HG03066 (cell line): ENCODE measurements around the gene SLC35A5.

Experiments used
- ATAC-seq: cut with Tn5 transposase; IDR thresholded peaks from one replicate; pipeline ENCODE4 v1.9.1; 2021; ENCODE audit warnings: low read depth; ENCODE audit not compliant: unreplicated experiment

Gene SLC35A5

GRCh38 chr3:112569265-112569664 is 7.4 kb downstream of the SLC35A5 start:
- ATAC-seq, result no peak

GRCh38 chr3:112572701-112573100 is 10.9 kb downstream of the SLC35A5 start:
- ATAC-seq, result no peak

- no peak for ATAC-seq
Measured at GRCh38 chr3:112579232-112579631, 17.4 kb downstream of the SLC35A5 start.

- ATAC-seq, result no peak
Measured at GRCh38 chr3:112579697-112580096, 17.9 kb downstream of the SLC35A5 start.

DNA sequence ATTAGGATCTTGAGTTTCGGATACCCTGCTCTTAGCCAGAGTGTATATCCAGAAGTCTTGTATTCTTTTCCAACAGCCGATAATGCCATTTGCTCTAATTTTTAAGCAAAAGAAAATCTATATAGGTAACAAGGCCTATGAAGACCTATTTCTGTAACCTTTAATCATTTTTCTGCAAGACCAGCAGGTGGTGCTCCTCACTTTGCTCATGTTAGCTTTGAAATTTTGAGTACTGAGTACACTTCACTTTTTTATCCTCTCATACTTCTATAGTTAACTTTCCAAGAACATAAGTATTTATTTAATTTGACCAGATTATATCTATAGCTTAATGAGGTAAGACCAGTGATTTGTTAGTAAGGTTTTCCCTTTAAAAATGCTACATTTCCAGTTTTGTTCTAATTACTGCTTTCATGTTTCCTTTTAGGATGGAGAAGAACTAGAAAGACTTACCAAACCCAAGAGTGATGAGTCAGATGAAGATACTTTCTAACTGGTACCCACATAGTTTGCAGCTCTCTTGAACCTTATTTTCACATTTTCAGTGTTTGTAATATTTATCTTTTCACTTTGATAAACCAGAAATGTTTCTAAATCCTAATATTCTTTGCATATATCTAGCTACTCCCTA is 20.5 kb downstream of the SLC35A5 start:
- no peak for ATAC-seq

- no peak for ATAC-seq
Measured at GRCh38 chr3:112583105-112583504, 21.3 kb downstream of the SLC35A5 start.

GRCh38 chr3:112585782-112586181 is 23.9 kb downstream of the SLC35A5 start:
- ATAC-seq, result no peak

GRCh38 chr3:112587336-112587735 is 25.5 kb downstream of the SLC35A5 start:
- ATAC-seq, result no peak

DNA sequence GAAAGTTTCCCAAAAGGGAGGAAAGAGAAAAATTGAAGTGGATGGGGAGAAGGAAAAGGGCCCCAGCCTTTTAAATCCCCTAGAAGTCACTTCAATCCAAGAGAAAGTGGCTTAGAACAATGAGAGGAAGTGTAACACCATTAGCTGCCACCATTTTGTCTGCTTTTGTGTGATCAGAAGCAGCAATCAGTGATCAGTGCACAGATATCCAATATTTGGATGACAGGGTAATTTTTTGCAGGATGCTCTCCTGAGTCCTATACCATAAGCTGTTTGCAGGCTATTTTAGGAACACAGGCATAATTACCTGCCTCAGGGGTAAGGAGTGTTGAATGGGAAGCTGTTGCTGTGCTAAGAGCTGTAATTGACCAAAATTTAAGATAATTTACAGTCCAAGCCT is 31.4 kb downstream of the SLC35A5 start:
- ATAC-seq, result no peak

DNA sequence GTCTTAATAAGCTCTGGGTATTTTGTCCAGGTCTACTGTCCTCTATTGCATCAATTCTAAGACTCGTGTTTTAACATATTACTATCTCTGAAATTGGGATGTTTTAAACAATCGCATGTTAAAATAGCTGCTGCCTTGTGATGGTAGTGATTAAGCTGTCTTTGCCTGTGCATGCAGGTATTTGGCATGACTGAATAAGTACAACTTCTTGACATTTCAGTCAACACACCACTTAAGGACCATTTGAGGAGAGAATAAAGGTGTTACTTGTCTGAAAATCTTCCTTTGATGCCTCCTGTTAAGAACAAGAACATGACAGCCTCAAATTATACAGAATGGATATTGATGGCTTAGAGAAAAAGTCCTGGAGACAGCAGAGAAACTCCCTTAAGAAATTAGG is 33.0 kb downstream of the SLC35A5 start:
- ATAC-seq, result no peak

GRCh38 chr3:112597945-112598344 is 36.1 kb downstream of the SLC35A5 start:
- ATAC-seq, result no peak

DNA sequence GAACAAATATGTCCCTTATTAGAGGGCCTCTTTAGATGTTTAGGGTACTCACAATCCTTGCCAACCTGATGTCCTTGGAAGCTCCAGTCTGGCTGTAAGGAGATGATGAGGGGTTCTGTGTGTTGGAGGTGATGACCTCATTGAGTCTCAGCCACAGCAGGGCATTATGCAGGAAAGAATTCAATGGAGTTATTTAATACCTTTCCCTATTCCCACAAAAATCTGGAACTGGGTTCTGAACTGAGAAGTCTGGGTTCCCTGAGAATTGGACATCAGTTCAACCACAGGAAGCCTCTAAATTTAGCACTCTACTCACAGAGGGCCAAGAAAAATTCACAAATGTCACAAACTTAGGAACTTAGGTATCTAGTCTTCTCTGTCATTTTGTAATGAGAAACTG is 36.9 kb downstream of the SLC35A5 start:
- ATAC-seq, result no peak

GRCh38 chr3:112602217-112602838 is 40.5 kb downstream of the SLC35A5 start:
- no peak for ATAC-seq

DNA sequence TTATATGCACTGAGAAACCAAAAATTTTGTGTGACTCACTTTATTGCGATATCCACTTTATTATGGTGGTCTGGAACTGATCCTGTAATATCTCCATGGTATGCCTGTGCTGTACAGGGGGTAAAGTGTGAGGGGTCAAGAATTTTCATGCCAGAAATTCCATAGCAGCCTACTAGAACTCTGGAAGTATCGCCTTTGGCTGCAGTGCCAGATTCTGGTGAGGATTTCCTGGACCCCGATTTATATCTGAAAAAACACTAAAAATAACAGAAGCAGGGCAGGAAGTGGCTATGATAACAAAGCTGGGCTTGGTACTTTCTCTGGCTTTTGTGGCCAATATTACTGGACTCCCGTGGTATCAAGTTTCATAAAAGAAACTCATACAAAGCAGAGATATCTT is 42.7 kb downstream of the SLC35A5 start:
- ATAC-seq, result no peak

DNA sequence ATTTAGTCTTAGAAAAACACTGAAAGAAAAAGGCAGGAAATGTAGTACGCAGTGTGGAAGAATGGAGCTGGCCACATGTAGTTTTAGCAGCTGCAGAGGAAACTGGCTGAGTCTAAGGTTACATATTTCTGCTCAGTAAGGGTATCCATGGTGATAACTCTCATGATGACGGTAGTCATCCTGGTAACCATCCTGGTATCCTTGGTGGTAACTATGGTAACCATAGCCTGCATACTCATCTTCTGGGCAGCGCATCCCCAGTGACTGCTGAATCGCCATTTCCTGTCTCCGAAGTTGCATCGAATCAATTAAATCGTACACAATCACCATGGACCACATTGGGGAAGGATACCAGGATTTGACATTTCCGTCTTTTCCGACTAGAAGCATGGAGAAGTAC is 43.4 kb downstream of the SLC35A5 start:
- ATAC-seq, result no peak

DNA sequence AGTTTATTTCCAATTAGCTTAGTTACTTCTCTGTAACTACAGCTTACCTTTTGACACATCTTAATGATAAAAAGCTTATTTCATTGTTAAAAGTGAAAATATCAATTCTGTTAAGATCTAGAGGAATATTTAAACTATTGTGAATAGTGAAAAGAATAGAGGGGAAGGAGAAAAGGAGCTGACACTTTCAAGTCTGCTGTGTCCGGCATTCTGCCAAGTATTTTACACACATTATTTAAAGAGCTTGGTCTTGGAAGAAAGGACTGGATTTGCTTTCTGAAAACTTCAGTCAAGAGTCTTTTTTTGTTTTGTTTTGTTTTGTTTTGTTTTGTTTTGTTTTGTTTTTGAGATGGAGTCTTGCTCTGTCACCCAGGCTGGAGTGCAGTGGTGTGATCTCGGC is 44.3 kb downstream of the SLC35A5 start:
- no peak for ATAC-seq

DNA sequence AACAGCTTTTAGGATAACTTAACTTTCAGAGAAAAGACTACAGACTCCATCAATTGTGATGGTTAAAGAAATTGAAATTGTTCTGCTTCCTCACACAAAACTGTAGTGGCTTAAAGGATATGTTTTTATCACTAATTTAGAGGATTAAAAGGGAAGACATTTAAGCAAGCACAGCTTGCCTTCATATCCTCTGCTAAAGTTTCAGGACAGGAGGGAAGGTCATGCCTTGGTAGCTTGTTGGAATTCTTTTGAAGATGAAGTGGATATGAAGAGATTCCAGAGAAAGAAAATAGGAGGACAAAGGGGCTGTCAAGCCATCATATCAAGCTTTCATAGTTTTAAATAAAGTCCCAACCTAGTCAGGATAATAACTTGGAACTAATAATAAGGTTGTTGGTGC is 46.0 kb downstream of the SLC35A5 start:
- ATAC-seq, result no peak

DNA sequence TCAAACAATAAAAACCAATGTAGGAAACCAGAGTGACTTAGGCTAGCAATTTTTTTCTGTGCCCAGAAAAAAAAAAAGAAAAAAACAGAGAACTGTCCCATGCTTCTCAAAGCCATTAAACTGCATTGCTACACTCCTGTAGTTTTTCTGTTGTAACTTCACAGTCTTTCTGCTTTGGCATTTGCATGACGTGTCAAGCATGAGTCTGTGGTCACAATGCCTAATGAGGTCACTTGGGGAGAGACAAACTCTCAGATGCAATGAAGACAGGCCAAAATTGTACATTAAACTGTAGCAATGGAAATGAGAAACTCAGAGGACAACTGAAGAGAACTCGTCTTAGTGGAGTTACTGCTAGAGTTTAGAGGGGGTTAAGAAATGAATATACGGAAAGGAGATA is 48.3 kb downstream of the SLC35A5 start:
- no peak for ATAC-seq

GRCh38 chr3:112611752-112612515 is 50.1 kb downstream of the SLC35A5 start:
- ATAC-seq, result no peak

DNA sequence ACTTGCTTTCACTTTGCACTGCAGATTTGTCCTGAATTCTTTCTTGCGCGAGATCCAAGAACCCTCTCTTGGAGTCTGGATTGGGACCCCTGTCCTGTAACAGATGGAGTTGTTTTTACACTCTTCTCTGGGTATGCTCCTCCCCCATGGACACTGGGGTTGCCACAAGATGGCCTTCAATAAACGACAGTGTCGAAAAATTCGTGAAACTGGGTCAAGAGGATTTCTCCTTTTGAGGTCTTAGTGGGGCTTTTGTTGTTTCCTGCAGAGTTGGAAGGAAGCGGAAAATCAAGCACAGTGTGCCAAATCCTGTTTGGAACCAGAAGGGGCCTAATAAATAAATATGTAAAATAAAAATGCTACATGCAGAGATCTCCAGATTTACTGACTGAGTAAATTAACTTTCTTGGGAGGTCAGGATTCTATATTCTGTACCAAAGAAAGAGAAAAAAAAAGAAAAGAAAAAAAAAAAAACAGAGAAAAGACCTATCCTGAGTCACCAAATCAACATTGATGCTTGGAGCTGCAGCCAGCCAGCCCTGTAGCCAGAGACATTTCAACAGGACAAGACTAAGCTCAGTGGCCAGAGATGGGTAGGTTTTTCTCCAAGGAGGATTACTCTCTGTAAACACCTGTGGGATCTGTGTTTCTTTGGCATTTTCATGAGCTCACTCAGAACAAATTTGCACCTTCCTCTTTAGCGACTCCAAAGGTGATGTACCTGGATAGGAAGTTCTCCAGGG is 54.3 kb downstream of the SLC35A5 start:
- ATAC-seq, result no peak

- ATAC-seq, result no peak
Measured at GRCh38 chr3:112617285-112617684, 55.4 kb downstream of the SLC35A5 start.
